HG02943 (cell line): ENCODE measurements around the gene PSMD2.

ENCODE experiments used
- ATAC-seq: cut with Tn5 transposase; IDR thresholded peaks from one replicate; pipeline ENCODE4 v1.9.1; 2021; ENCODE audit warnings: mild to moderate bottlenecking, low read depth, moderate library complexity; ENCODE audit not compliant: unreplicated experiment

Gene PSMD2

GRCh38 chr3:184315871-184316661, 17.0 kb downstream of the PSMD2 start:
- ATAC-seq, result no peak

GRCh38 chr3:184316792-184317191, 17.8 kb downstream of the PSMD2 start:
- ATAC-seq, result no peak

- ATAC-seq, result no peak
Measured at GRCh38 chr3:184317201-184317600, 18.2 kb downstream of the PSMD2 start.

GRCh38 chr3:184320104-184320445, 21.0 kb downstream of the PSMD2 start:
- no peak for ATAC-seq

GRCh38 chr3:184321666-184322065, 22.6 kb downstream of the PSMD2 start:
- no peak for ATAC-seq

- ATAC-seq, result no peak
Measured at GRCh38 chr3:184322731-184323487, 23.9 kb downstream of the PSMD2 start.

GRCh38 chr3:184323696-184324095, 24.7 kb downstream of the PSMD2 start:
- ATAC-seq, result no peak

- ATAC-seq, result no peak
Measured at GRCh38 chr3:184325269-184325668, 26.2 kb downstream of the PSMD2 start.

- no peak for ATAC-seq
Measured at GRCh38 chr3:184325715-184326369, 26.8 kb downstream of the PSMD2 start.

- ATAC-seq, result no peak
Measured at GRCh38 chr3:184327171-184327570, 28.1 kb downstream of the PSMD2 start.

- ATAC-seq, result no peak
Measured at GRCh38 chr3:184328516-184328915, 29.5 kb downstream of the PSMD2 start.

GRCh38 chr3:184332370-184333090, 33.5 kb downstream of the PSMD2 start:
- ATAC-seq, result no peak

GRCh38 chr3:184333190-184333589, 34.1 kb downstream of the PSMD2 start:
- ATAC-seq, result no peak

GRCh38 chr3:184333700-184334099, 34.7 kb downstream of the PSMD2 start:
- no peak for ATAC-seq

- no peak for ATAC-seq
Measured at GRCh38 chr3:184334470-184335158, 35.6 kb downstream of the PSMD2 start.

- peak; percentile 22 for ATAC-seq
Measured at GRCh38 chr3:184335291-184335660, 36.2 kb downstream of the PSMD2 start.

GRCh38 chr3:184335661-184336546, 36.9 kb downstream of the PSMD2 start:
- ATAC-seq, result peak; percentile 63

- no peak for ATAC-seq
Measured at GRCh38 chr3:184336547-184337398, 37.7 kb downstream of the PSMD2 start.

- no peak for ATAC-seq
Measured at GRCh38 chr3:184337399-184337714, 38.3 kb downstream of the PSMD2 start, which contains the start of gene FAM131A. Gene FAM131A (plus strand): TSS chr3:184337600. CDS start chr3:184337631, 31 bp downstream.
